HG02610 (cell line): ENCODE measurements around the gene C17orf67.
A peak's percentile ranks its signal among the peaks of the same experiment; 100 is the strongest.

Source experiments
- ATAC-seq: cut with Tn5 transposase; IDR thresholded peaks from one replicate; pipeline ENCODE4 v1.9.1; 2021; ENCODE audit warnings: mild to moderate bottlenecking, moderate library complexity; ENCODE audit not compliant: unreplicated experiment

Gene C17orf67

GRCh38 chr17:56833057-56833808 lies 487 bp downstream of the C17orf67 start:
- ATAC-seq, result peak; percentile 60

GRCh38 chr17:56832446-56832845 lies 1.3 kb downstream of the C17orf67 start:
- no peak for ATAC-seq

- no peak for ATAC-seq
These were observed 2.2 kb downstream of the C17orf67 start for GRCh38 chr17:56831369-56832095.

- ATAC-seq, result no peak
These were observed 2.9 kb downstream of the C17orf67 start for GRCh38 chr17:56830726-56831368.

- ATAC-seq, result no peak
These were observed 6.9 kb downstream of the C17orf67 start for GRCh38 chr17:56826611-56827414.

- ATAC-seq, result no peak
These were observed 9.2 kb downstream of the C17orf67 start for GRCh38 chr17:56824503-56824902.

- no peak for ATAC-seq
These were observed 9.9 kb downstream of the C17orf67 start for GRCh38 chr17:56823848-56824247.

- ATAC-seq, result no peak
These were observed 11.0 kb downstream of the C17orf67 start for GRCh38 chr17:56822725-56823124.

- no peak for ATAC-seq
These were observed 11.7 kb downstream of the C17orf67 start for GRCh38 chr17:56821847-56822534.

GRCh38 chr17:56820207-56820606 lies 13.5 kb downstream of the C17orf67 start:
- no peak for ATAC-seq

GRCh38 chr17:56819431-56820145 lies 14.1 kb downstream of the C17orf67 start:
- ATAC-seq, result peak; percentile 61

- no peak for ATAC-seq
These were observed 14.7 kb downstream of the C17orf67 start for GRCh38 chr17:56819030-56819429.

- ATAC-seq, result no peak
These were observed 16.7 kb downstream of the C17orf67 start for GRCh38 chr17:56817066-56817465.

- ATAC-seq, result no peak
These were observed 18.0 kb downstream of the C17orf67 start for GRCh38 chr17:56815711-56816110.

- no peak for ATAC-seq
These were observed 20.8 kb downstream of the C17orf67 start for GRCh38 chr17:56812901-56813388.

GRCh38 chr17:56810891-56811775 lies 22.6 kb downstream of the C17orf67 start:
- no peak for ATAC-seq

- no peak for ATAC-seq
These were observed 23.4 kb downstream of the C17orf67 start for GRCh38 chr17:56810343-56810742.

- ATAC-seq, result no peak
These were observed 23.9 kb downstream of the C17orf67 start for GRCh38 chr17:56809820-56810179.
